IMR-90 (cell line): Measurements from ENCODE around the gene LPO. TPM values are rescaled to one million over a fixed set of nuclear protein-coding genes. Genes with fewer than 3 reads are reported as not detected.

Experiments used
- ATAC-seq: fragments of 200-7000 bp; cut with Tn5 transposase; 2 replicates; pipeline ENCODE4 v1.9.1; 2020; ENCODE audit warnings: low read depth, mild to moderate bottlenecking, moderate library complexity
- BruUV-seq: library from RNA; stranded (reverse); fragments of 400-500 nt; replicated peaks from 2 replicates; lab custom pipeline; 2021; lab: Mats Ljungman, UMichigan
- CTCF ChIA-PET: fragments of 300-600 bp; formaldehyde crosslinking; extraction: SDS; loops from one replicate; lab custom pipeline; 2021; ENCODE audit warnings: antibody characterized with exemption; lab: Yijun Ruan, JAX
- POLR2A ChIA-PET: fragments of 300-600 bp; sonication (Branson Sonifier 250); formaldehyde crosslinking; loops from one replicate; lab custom pipeline; 2022; ENCODE audit warnings: antibody characterized with exemption; ENCODE audit not compliant: unreplicated experiment; lab: Charles Lee
- DNase-seq: peaks from one replicate; pipeline ENCODE4 v3.0.0; 2013
- H2AFZ ChIP-seq: replicated peaks from 2 replicates; pipeline ENCODE3; 2013; ENCODE audit warnings: low read length, mild to moderate bottlenecking; ENCODE audit not compliant: poor library complexity
- H2AK5ac ChIP-seq: 2 replicates; pipeline ENCODE4 v1.6.1; 2013; ENCODE audit warnings: low read depth, low read length, inconsistent platforms
- H2AK9ac ChIP-seq: replicated peaks from 2 replicates; pipeline ENCODE3; 2013; ENCODE audit warnings: mild to moderate bottlenecking, low read depth, low read length, moderate library complexity; ENCODE audit not compliant: poor library complexity
- H2BK120ac ChIP-seq: 2 replicates; pipeline ENCODE4 v1.6.1; 2013; ENCODE audit warnings: low read depth, low read length, inconsistent platforms
- H2BK15ac ChIP-seq: 3 replicates; pipeline ENCODE4 v1.6.1; 2013; ENCODE audit warnings: low read depth, low read length, inconsistent platforms
- H2BK20ac ChIP-seq: 2 replicates; pipeline ENCODE4 v1.6.1; 2013; ENCODE audit warnings: low read depth, mild to moderate bottlenecking, inconsistent platforms, low read length, moderate library complexity
- H2BK5ac ChIP-seq: 2 replicates; pipeline ENCODE4 v1.6.1; 2013; ENCODE audit warnings: mild to moderate bottlenecking, low read depth, low read length, inconsistent platforms; ENCODE audit not compliant: poor library complexity, severe bottlenecking
- H3K14ac ChIP-seq: replicated peaks from 2 replicates; pipeline ENCODE4 v1.6.1; 2013; ENCODE audit warnings: low read depth, low read length, inconsistent platforms
- H3K18ac ChIP-seq: 2 replicates; pipeline ENCODE4 v1.6.1; 2013; ENCODE audit warnings: low read depth, low read length, control low read depth
- H3K23ac ChIP-seq: 2 replicates; pipeline ENCODE4 v1.6.1; 2013; ENCODE audit warnings: low read depth, low read length, inconsistent platforms
- H3K27ac ChIP-seq: 2 replicates; pipeline ENCODE4 v1.5.1; 2013; ENCODE audit warnings: mild to moderate bottlenecking, control low read depth, low read length; ENCODE audit not compliant: insufficient read depth
- H3K27me3 ChIP-seq: 2 replicates; pipeline ENCODE4 v1.6.1; 2013; ENCODE audit warnings: low read length; ENCODE audit not compliant: control insufficient read depth, insufficient read depth
- H3K36me3 ChIP-seq: 2 replicates; pipeline ENCODE4 v1.6.1; 2013; ENCODE audit warnings: low read length, mixed read lengths; ENCODE audit not compliant: control insufficient read depth, insufficient read depth
- H3K4ac ChIP-seq: 2 replicates; pipeline ENCODE4 v1.6.1; 2013; ENCODE audit warnings: low read depth, low read length, inconsistent platforms
- H3K4me1 ChIP-seq: 2 replicates; pipeline ENCODE4 v1.6.1; 2013; ENCODE audit warnings: low read length, mixed read lengths; ENCODE audit not compliant: control insufficient read depth, insufficient read depth
- H3K4me2 ChIP-seq: 2 replicates; pipeline ENCODE4 v1.6.1; 2013; ENCODE audit warnings: low read depth, mild to moderate bottlenecking, control low read depth, low read length, moderate library complexity
- H3K4me3 ChIP-seq: 2 replicates; pipeline ENCODE4 v1.5.1; 2013; ENCODE audit warnings: low read depth, mild to moderate bottlenecking, control low read depth, low read length, moderate library complexity; ENCODE audit not compliant: insufficient read depth
- H3K56ac ChIP-seq: 2 replicates; pipeline ENCODE4 v1.6.1; 2013; ENCODE audit warnings: low read length, inconsistent platforms; ENCODE audit not compliant: insufficient read depth; ENCODE audit errors: extremely low read depth
- H3K79me1 ChIP-seq, 2 experiments: 2 replicates each; pipeline ENCODE4 v1.6.1; 2013; ENCODE audit warnings: low read length in 2 of 2, inconsistent platforms in 1 of 2, low read depth in 1 of 2
- H3K9ac ChIP-seq: 2 replicates; pipeline ENCODE4 v1.6.1; 2013; ENCODE audit warnings: low read depth, low read length, control low read depth
- H3K9me1 ChIP-seq: 2 replicates; pipeline ENCODE4 v1.6.1; 2013; ENCODE audit warnings: low read length, inconsistent platforms; ENCODE audit not compliant: insufficient read depth
- H3K9me3 ChIP-seq: 2 replicates; pipeline ENCODE4 v1.6.1; 2013; ENCODE audit warnings: low read length; ENCODE audit not compliant: control insufficient read depth, insufficient read depth
- H4K20me1 ChIP-seq: 2 replicates; pipeline ENCODE4 v1.6.1; 2013; ENCODE audit warnings: low read length, inconsistent platforms; ENCODE audit not compliant: insufficient read depth
- H4K5ac ChIP-seq: 2 replicates; pipeline ENCODE4 v1.6.1; 2013; ENCODE audit warnings: mild to moderate bottlenecking, low read depth, low read length, control low read depth
- H4K8ac ChIP-seq, 2 experiments: 2 replicates each; pipeline ENCODE4 v1.6.1; 2013; ENCODE audit warnings: low read depth in 2 of 2, low read length in 2 of 2, control low read depth in 1 of 2, inconsistent platforms in 1 of 2
- H4K91ac ChIP-seq: 2 replicates; pipeline ENCODE4 v1.6.1; 2013; ENCODE audit warnings: low read depth, low read length, inconsistent platforms; ENCODE audit not compliant: insufficient read depth
- BHLHE40 ChIP-seq: fragments of 150-350 bp; IDR thresholded peaks from 2 replicates; pipeline ENCODE4 v1.6.1; 2016; ENCODE audit warnings: mild to moderate bottlenecking, low read depth, low read length
- CHD1 ChIP-seq: IDR thresholded peaks from 2 replicates; pipeline ENCODE4 v1.6.1; 2012; ENCODE audit warnings: low read depth, low read length, improper control_type of control experiment
- ELK1 ChIP-seq: fragments of 150-350 bp; IDR thresholded peaks from 2 replicates; pipeline ENCODE4 v1.6.1; 2016; ENCODE audit warnings: low read depth, mild to moderate bottlenecking, low read length, moderate library complexity, borderline replicate concordance
- MAZ ChIP-seq: IDR thresholded peaks from 2 replicates; pipeline ENCODE4 v1.6.1; 2012; ENCODE audit warnings: low read depth, mild to moderate bottlenecking, low read length, improper control_type of control experiment, moderate library complexity, borderline replicate concordance
- MXI1 ChIP-seq: IDR thresholded peaks from 2 replicates; pipeline ENCODE4 v1.6.1; 2012; ENCODE audit warnings: low read depth, mild to moderate bottlenecking, low read length, moderate library complexity, borderline replicate concordance
- RCOR1 ChIP-seq: IDR thresholded peaks from 2 replicates; pipeline ENCODE4 v1.6.1; 2012; ENCODE audit warnings: mild to moderate bottlenecking, low read length, improper control_type of control experiment; ENCODE audit not compliant: insufficient replicate concordance
- USF2 ChIP-seq: fragments of 150-350 bp; IDR thresholded peaks from 2 replicates; pipeline ENCODE4 v1.6.1; 2017; ENCODE audit warnings: mild to moderate bottlenecking, antibody characterized with exemption, low read length, low read depth
- WGBS, 2 experiments: methylation state at CpG; one replicate each; pipeline versions ENCODE4 v1.1.5 to v1.1.7; 2013; ENCODE audit warnings: missing lambda C conversion rate in 2 of 2; ENCODE audit not compliant: insufficient read length in 1 of 2; ENCODE audit errors: extremely low coverage in 2 of 2; 5-methylcytosine and 5-hydroxymethylcytosine counted together
- dilution Hi-C: fragments of 300-500 bp; cut with HindIII; formaldehyde crosslinking; loops from one replicate; pipeline ENCODE4 v1.14.3; 2018; ENCODE audit warnings: low sequenced_read_pairs; ENCODE audit not compliant: unreplicated experiment
- in situ Hi-C: fragments of 300-500 bp; cut with MboI; formaldehyde crosslinking; loops from 3 replicates; pipeline ENCODE4 v1.14.3; 2019; ENCODE audit warnings: low sequenced_read_pairs, inconsistent platforms, mixed read lengths
- intact Hi-C: fragments of 100-400 bp; cut with micrococcal nuclease; formaldehyde crosslinking; loops from 2 replicates; pipeline ENCODE4 v1.10.0; 2022
- polyA plus RNA-seq, 3 experiments: library from polyadenylated mRNA; depleted of rRNA; stranded (reverse); fragments of >200 nt; gene quantifications; 2 replicates each; pipeline ENCODE4 v1.2.3, GENCODE V29; 2012; ENCODE audit warnings: low replicate concordance in 1 of 3
- total RNA-seq: library from RNA; depleted of rRNA; stranded (reverse); fragments of >200 nt; gene quantifications from 2 replicates; pipeline ENCODE4 v1.2.3, GENCODE V29; 2012

The LPO gene
- total and polyA plus RNA-seq, 2 of the 4 experiments (the other 2 are of a cell fraction), result not detected

GRCh38 chr17:58272367-58273280 is 34.2 kb downstream of the LPO start:
- in situ Hi-C loops, result no loop called here

More at GRCh38 chr17:58272367-58273280, 34.2 kb downstream of the LPO start:
- no peak overlapping the region for H3K18ac ChIP-seq
- peaks cover 2% of the 10 kb centered on the region for H3K27me3 ChIP-seq
- WGBS, 2 experiments, result 68% methylated on average over 3 of the region's 12 CpGs; no CpG with 5 or more reads in 1 of the 2 experiments
- no TSS peak for BruUV-seq
- H2AK9ac ChIP-seq, result no peak overlapping the region
- no peak overlapping the region for H2BK15ac ChIP-seq
- no peak overlapping the region for H3K9ac ChIP-seq
- H3K79me1 ChIP-seq, result no peaks in the 10 kb centered on the region
- H3K14ac ChIP-seq, result no peak overlapping the region
- intact Hi-C loops (no loop called here), dilution Hi-C loops (no loop called here)
- H3K27ac ChIP-seq, result no peak overlapping the region
- H3K23ac ChIP-seq, result no peak overlapping the region
- no peak overlapping the region for H4K91ac ChIP-seq
- H3K9me3 ChIP-seq, result no peaks in the 10 kb centered on the region
- no peak overlapping the region for H2BK120ac ChIP-seq
- no peak overlapping the region for H3K4ac ChIP-seq
- ChIA-PET POLR2A (no interaction called here), CTCF (no interaction called here)
- H4K8ac ChIP-seq, result no peak overlapping the region
- H3K4me2 ChIP-seq, result no peak overlapping the region
- H4K20me1 ChIP-seq, result no peaks in the 10 kb centered on the region
- H3K56ac ChIP-seq, result no peak overlapping the region
- H3K4me1 ChIP-seq, result no peaks in the 10 kb centered on the region
- no peak for ATAC-seq
- no peak overlapping the region for H2BK20ac ChIP-seq
- no peak overlapping the region for H2AK5ac ChIP-seq
- TF ChIP-seq RCOR1 (no peak), MXI1 (no peak), USF2 (no peak), ELK1 (no peak), CHD1 (no peak), MAZ (no peak), BHLHE40 (no peak)
- H4K5ac ChIP-seq, result no peak overlapping the region
- no peak overlapping the region for H3K4me3 ChIP-seq
- H3K36me3 ChIP-seq, result no peaks in the 10 kb centered on the region
- no peaks in the 10 kb centered on the region for H3K9me1 ChIP-seq
- H2BK5ac ChIP-seq, result no peak overlapping the region
- H2AFZ ChIP-seq, result no peak overlapping the region
- no peak for DNase-seq
